ENCODE results near the gene HSPH1. TPM values are rescaled to one million over a fixed set of nuclear protein-coding genes. Genes with fewer than 3 reads are reported as not detected.

Gene HSPH1
- total RNA-seq, 6 experiments from 2014 or later, result 94.6 to 153 (median 104) TPM

DNA sequence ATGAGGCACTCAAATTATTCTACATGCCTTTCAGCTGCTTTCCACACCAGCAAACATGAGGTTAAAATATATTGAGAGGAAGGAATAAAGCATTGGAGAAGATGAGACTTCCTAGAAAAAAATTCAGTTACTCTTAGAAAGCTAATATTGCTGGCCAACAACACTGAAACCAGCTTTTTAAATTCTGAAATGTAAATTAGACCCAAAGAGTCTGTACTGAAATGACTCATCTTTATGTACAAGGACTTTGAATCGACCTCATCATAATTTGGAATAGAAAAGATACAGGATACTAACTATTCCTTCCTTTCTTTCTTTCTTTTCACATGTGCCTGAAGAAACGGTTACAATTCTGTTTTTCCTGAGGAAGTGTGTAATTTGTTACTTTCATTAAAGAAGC is 6.5 kb upstream of the HSPH1 start:
- DNase-seq, result no peak
- Mint-ChIP-seq H3K27me3 (ENCODE audit: insufficient read depth) (no peaks in the 10 kb centered on the region), H3K9me3 (no peaks in the 10 kb centered on the region), H3K4me3 (no peak overlapping the region), H3K27ac (no peak overlapping the region), H3K4me1 (ENCODE audit: low read depth) (peaks cover 21% of the 10 kb centered on the region), H3K36me3 (ENCODE audit: low read depth) (no peaks in the 10 kb centered on the region)
- TF ChIP-seq, protein P1, sequence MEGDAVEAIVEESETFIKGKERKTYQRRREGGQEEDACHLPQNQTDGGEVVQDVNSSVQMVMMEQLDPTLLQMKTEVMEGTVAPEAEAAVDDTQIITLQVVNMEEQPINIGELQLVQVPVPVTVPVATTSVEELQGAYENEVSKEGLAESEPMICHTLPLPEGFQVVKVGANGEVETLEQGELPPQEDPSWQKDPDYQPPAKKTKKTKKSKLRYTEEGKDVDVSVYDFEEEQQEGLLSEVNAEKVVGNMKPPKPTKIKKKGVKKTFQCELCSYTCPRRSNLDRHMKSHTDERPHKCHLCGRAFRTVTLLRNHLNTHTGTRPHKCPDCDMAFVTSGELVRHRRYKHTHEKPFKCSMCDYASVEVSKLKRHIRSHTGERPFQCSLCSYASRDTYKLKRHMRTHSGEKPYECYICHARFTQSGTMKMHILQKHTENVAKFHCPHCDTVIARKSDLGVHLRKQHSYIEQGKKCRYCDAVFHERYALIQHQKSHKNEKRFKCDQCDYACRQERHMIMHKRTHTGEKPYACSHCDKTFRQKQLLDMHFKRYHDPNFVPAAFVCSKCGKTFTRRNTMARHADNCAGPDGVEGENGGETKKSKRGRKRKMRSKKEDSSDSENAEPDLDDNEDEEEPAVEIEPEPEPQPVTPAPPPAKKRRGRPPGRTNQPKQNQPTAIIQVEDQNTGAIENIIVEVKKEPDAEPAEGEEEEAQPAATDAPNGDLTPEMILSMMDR (IDR thresholded peaks at IDR 0.05), result no peak

DNA sequence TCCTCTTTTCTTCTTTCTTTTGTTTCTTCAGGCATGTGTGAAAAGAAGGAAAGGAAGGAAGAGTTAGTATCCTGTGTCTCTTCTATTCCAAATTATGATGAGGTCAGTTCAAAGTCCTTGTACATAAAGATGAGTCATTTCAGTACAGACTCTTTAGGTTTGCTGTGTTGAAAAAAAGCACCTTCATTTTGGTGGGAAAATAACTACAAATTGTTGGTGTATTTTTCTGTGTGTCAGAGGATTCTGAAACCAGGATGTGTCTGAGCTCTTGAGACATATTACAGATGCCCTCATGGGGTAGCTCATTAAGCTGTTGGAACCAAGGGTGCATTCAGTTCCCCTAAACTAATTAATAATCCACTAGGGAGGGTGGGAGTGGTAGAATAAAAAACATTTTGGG is 5.8 kb upstream of the HSPH1 start:
- H3K27ac Mint-ChIP-seq, result no peak overlapping the region
- DNase-seq, result no peak
- TF ChIP-seq, protein P1 (IDR thresholded peaks at IDR 0.05), result no peak
- H3K4me3 Mint-ChIP-seq, result no peak overlapping the region
- H3K4me1 Mint-ChIP-seq (ENCODE audit: low read depth), result peaks cover 20% of the 10 kb centered on the region
- H3K9me3 Mint-ChIP-seq, result no peaks in the 10 kb centered on the region
- H3K27me3 Mint-ChIP-seq (ENCODE audit: insufficient read depth), result no peaks in the 10 kb centered on the region
- no peaks in the 10 kb centered on the region for H3K36me3 Mint-ChIP-seq (ENCODE audit: low read depth)

DNA sequence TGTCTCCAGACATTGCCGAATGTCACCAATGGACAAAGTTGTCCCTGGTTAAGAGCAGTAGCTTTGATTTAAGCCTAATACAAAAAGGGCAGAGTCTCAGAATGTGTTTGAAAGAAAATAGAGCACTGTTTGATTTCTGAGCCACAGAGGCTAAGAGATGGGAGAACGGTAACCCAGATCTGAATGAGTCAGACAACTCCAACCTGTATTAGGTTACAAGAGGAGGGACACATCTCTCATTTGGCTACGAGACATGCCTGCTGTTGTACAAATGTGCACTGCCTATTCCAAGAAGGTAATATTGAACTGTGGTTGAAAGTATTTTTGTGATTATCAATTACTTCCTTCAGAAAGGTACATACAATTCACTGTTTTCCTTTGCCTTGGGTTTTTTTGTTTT is 4.9 kb upstream of the HSPH1 start:
- no peaks in the 10 kb centered on the region for H3K9me3 Mint-ChIP-seq
- no peak for DNase-seq
- no peak overlapping the region for H3K27ac Mint-ChIP-seq
- H3K36me3 Mint-ChIP-seq (ENCODE audit: low read depth), result no peaks in the 10 kb centered on the region
- H3K4me1 Mint-ChIP-seq (ENCODE audit: low read depth), result peaks cover 12% of the 10 kb centered on the region
- TF ChIP-seq, protein P1 (IDR thresholded peaks at IDR 0.05), result no peak
- H3K4me3 Mint-ChIP-seq, result no peak overlapping the region
- H3K27me3 Mint-ChIP-seq (ENCODE audit: insufficient read depth), result no peaks in the 10 kb centered on the region

DNA sequence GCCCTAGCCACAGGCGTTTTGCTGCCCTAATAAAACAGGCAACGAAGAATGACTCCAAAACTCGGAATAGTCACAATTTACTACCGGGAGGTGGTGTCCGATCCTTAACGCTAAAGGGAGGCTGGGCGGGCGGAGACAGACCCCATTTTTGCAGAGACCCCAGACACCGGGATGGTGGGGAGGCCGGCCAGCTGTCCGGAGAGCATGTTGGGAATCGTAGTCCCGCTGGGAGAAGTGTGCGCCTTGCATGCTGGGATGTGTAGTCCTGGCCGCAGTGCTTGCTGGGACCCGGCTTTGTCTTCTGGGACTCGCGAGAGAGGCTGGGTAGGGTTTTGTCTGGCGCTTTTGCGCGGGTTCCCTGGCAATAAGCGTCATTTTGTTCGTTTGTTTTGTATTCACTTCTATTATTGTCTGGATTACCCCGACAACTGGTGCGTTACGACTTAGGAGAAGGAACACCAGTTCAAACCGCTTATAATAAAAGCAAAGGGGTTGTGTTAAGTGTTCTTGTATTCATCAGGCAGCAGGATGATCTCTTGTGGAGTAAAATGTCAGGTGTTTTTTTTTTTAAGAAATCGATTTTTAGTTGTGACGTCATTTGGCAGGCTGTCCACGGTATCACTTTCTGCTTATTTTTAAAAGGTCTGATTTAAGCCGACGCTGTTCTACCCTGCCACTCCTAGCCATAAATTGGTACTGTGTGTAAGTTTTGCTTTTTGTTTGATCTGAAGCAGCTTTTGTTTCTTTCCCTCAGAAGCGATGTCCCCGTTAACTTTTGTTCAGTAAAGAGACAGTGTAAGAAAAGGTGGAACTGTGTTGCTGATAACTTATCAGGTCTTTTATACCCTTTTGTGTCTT is 676 bp upstream of the HSPH1 start:
- Mint-ChIP-seq H3K27me3 (ENCODE audit: insufficient read depth) (no peaks in the 10 kb centered on the region), H3K36me3 (ENCODE audit: low read depth) (peaks cover 19% of the 10 kb centered on the region), H3K27ac (peak overlapping the region; percentile 98), H3K4me3 (peak overlapping the region; percentile 98), H3K9me3 (no peaks in the 10 kb centered on the region), H3K4me1 (ENCODE audit: low read depth) (peaks cover 33% of the 10 kb centered on the region)
- peak; percentile 99 for DNase-seq
- TF ChIP-seq, protein P1 (IDR thresholded peaks at IDR 0.05), result no peak

DNA sequence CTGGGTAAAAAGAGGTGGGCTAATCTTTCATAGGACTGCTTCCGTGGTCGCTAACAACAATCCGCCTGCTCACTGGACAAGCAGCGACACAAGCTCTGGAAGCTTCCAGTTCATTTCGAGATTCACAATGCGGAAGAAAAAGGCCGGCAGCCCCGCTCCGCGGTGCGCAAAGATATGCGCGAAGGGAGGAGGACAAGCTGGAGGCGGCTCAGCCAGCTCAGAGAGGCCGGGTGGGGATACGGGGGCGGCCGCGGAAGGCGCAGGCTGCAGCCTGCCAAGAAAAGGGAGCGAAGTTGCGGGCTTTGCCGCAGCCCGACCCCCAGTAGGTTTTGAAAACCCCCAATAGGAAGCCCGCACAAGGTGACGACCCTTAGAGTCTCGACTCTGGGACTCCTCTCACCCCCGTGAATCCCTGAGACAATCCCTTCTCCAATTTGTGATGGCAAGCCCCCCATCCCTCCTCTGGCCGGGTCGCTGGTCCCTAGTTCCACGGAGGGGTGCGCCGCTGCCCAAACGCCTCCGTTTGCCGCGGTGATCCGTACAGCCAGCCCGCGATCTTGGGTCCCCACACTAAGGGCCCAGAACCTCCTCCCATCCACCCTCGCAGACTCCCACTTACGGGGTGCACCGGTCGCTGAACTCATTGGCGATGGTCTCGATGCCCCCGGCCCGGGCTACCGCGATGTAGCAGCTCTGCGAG is 697 bp downstream of the HSPH1 start:
- peak overlapping the region; percentile 98 for H3K27ac Mint-ChIP-seq
- peak; percentile 74 for DNase-seq
- H3K4me1 Mint-ChIP-seq (ENCODE audit: low read depth), result peaks cover 33% of the 10 kb centered on the region
- H3K27me3 Mint-ChIP-seq (ENCODE audit: insufficient read depth), result no peaks in the 10 kb centered on the region
- H3K36me3 Mint-ChIP-seq (ENCODE audit: low read depth), result peaks cover 22% of the 10 kb centered on the region
- no peaks in the 10 kb centered on the region for H3K9me3 Mint-ChIP-seq
- peak overlapping the region; percentile 98 for H3K4me3 Mint-ChIP-seq
- TF ChIP-seq, protein P1 (IDR thresholded peaks at IDR 0.05), result no peak

Data from HFFc6 (cell line).